SU-DHL-6 (cell line): ENCODE results near the gene C14orf93.

Source experiments
- EZH2phosphoT487 ChIP-seq: fragments of 200-600 bp; sonication (generic), shearing (Covaris generic); conservative IDR thresholded peaks from 2 replicates; pipeline ENCODE4 v1.6.1; 2018; ENCODE audit warnings: mild to moderate bottlenecking, antibody characterized with exemption, low read length, moderate library complexity, mixed read lengths
- TF ChIP-seq, protein P1 (sequence below): fragments of 200-600 bp; sonication (generic); IDR thresholded peaks from one replicate; pipeline ENCODE4 v1.5.1; 2017; ENCODE audit warnings: antibody characterized with exemption, mild to moderate bottlenecking, low read length, moderate library complexity; ENCODE audit not compliant: insufficient read depth, poor library complexity, severe bottlenecking

DNA sequence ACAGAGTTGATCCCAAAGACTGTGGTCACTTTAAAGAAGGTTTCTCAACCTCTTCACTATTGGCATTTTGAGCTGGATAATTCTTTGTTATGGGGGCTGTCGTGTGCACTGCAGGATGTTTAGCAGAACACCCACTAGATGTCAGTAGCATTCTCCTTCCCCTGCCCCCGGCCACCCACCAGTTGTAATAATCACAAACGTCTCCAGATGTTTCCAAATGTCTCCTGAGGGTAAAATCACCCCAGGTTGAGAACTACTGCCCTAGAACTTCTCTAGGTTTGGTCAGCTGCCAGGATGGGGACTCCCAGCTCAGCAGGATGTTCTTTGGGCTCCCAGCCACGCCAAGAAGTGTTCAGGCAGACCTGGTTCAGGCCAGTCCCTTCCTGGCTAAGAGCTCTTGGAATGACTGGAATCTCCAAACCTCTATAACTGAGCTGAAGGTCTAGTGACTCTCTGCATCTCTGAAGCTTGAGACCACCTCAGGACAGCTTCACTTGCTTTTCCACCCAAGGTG is 15.1 kb downstream of the C14orf93 start:
- TF ChIP-seq, protein P1, sequence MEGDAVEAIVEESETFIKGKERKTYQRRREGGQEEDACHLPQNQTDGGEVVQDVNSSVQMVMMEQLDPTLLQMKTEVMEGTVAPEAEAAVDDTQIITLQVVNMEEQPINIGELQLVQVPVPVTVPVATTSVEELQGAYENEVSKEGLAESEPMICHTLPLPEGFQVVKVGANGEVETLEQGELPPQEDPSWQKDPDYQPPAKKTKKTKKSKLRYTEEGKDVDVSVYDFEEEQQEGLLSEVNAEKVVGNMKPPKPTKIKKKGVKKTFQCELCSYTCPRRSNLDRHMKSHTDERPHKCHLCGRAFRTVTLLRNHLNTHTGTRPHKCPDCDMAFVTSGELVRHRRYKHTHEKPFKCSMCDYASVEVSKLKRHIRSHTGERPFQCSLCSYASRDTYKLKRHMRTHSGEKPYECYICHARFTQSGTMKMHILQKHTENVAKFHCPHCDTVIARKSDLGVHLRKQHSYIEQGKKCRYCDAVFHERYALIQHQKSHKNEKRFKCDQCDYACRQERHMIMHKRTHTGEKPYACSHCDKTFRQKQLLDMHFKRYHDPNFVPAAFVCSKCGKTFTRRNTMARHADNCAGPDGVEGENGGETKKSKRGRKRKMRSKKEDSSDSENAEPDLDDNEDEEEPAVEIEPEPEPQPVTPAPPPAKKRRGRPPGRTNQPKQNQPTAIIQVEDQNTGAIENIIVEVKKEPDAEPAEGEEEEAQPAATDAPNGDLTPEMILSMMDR = peak; percentile 69
- no peak for TF ChIP-seq EZH2phosphoT487
